ENCODE results near the gene IGSF3. TPM values are rescaled to one million over a fixed set of nuclear protein-coding genes. Genes with fewer than 3 reads are reported as not detected.

The IGSF3 gene
- total and polyA plus RNA-seq, 10 donors = 0.09 to 1.2 (median 0.56) TPM

DNA sequence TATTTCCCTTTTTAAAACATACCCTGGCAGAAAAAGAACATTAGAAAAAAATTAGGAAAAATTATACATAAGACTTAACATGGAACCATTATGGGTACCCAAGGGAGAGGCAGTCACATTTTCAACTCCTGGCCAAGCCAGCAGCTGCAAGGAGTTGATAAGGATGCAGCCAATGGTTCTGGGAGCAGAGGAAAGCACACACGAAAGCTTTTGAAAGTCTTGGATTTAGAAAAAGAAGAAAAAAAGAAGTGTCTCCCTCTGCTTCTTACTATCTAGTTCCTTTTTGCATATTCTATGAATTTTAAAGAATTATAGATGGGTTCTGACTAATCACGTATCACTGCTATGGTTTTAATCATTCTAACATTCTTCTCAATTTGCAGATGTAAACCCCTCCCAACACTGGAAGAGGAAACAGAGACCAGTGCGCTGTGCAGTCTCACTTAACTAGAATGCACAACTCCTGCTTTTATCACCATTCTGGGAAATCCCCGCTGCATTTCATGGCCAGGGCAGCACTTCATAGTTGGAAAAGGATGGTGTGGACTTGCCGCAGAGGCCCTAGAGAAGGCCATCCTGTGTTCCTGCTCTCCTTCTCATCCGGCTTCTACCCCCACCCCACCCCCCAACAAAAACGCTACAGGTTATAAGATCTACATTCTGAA is 94.0 kb downstream of the IGSF3 start:
- no peak for DNase-seq
- Histone ChIP-seq H3K4me3 (no peak overlapping the region), H3K9me3 (no peaks in the 10 kb centered on the region), H3K27me3 (replicated peaks in 1 of 7) (no peaks in the 10 kb centered on the region), H3K27ac (peak overlapping the region in 2 of 8 donors; percentile 5 to 27), H3K4me1 (peaks cover 15 to 68% (median 47%) of the 10 kb centered on the region in 6 donors), H3K36me3 (no peaks in the 10 kb centered on the region)
- TF ChIP-seq CTCF (IDR thresholded peaks at IDR 0.05 in 8 of 11, conservative IDR thresholded peaks at IDR 0.05 in 3 of 11) (no peak), POLR2AphosphoS5 (IDR thresholded peaks at IDR 0.05) (no peak), POLR2A (IDR thresholded peaks at IDR 0.05) (no peak)
- WGBS, 5 donors = 53 to 69% (median 59%) methylated on average over 7 of the region's 7 CpGs
- intact Hi-C loops (cut with DNase I; ENCODE audit: low total_unique reads) = loop anchor here (10.0 kb wide), 1 partner anchor 59 kb away; no protein-coding TSS in a partner anchor

DNA sequence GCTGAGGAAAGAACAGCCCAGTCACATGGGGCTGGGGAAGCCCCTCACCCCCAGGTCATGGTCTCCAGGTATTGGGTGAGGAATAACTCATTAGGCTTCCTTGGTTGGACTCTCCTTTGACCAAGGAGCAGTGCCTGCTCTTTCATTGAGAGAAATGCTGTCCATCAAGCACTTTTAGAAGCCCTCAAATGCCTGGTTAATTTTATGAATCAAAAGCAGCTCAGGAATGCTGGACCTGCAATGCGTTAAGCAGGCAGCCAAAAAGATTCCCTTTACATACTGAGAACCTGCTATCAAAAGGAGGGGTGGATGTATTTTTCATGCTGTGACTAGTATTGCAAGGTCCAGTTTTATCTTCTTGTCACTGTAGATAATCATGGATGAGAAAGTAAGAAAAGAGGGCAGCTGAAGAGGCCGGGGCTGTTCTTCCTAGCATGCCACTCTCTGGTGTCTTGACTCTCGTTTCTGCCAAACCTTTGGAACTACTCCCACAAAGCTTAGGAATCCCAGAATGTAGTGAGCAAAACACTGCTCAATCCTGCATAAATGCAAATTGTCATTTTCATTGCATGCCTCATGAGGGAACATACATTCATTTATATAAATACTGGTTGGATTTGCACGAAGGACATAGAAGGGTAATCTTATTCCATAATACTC is 94.6 kb downstream of the IGSF3 start:
- Histone ChIP-seq H3K4me3 (no peak overlapping the region), H3K27ac (no peak overlapping the region), H3K9me3 (no peaks in the 10 kb centered on the region), H3K27me3 (replicated peaks in 1 of 7) (no peaks in the 10 kb centered on the region), H3K36me3 (no peaks in the 10 kb centered on the region), H3K4me1 (peaks cover 15 to 73% (median 52%) of the 10 kb centered on the region in 6 donors)
- WGBS, 5 donors = 75 to 84% (median 82%) methylated on average over 4 of the region's 4 CpGs
- intact Hi-C loops (cut with DNase I; ENCODE audit: low total_unique reads) = loop anchor here (10.0 kb wide), 1 partner anchor 58 kb away; no protein-coding TSS in a partner anchor
- no peak for DNase-seq
- TF ChIP-seq POLR2A (IDR thresholded peaks at IDR 0.05) = no peak
- no peak for TF ChIP-seq POLR2AphosphoS5 (IDR thresholded peaks at IDR 0.05)
- no peak for TF ChIP-seq CTCF (IDR thresholded peaks at IDR 0.05 in 8 of 11, conservative IDR thresholded peaks at IDR 0.05 in 3 of 11)

DNA sequence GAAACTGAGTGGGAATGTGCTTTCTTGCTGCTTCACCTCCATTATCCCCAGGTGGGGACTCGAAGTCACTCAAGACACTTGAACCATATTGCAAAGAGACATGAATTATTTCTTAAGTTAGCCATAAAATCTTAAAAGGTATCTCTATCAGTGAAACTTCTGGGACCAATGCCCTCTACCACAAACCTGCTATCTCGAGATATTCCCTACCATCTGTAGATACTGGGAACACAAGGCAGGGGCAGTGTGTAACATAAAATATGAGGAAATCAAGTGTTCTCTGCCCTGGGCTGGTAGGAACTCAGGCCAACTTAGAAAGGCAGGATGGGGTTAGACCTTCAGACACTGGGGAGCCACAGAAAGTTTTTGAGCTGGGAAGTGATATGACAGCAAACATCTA is 95.4 kb downstream of the IGSF3 start:
- intact Hi-C loops (cut with DNase I; ENCODE audit: low total_unique reads) = loop anchor here (10.0 kb wide), 1 partner anchor 57 kb away; no protein-coding TSS in a partner anchor
- DNase-seq = no peak
- WGBS, 5 donors = 77 to 96% (median 88%) methylated on average over 2 of the region's 2 CpGs
- no peak overlapping the region for H3K27ac ChIP-seq
- H3K4me1 ChIP-seq = peaks cover 15 to 73% (median 55%) of the 10 kb centered on the region in 6 donors
- no peak overlapping the region for H3K4me3 ChIP-seq
- no peak for TF ChIP-seq POLR2A (IDR thresholded peaks at IDR 0.05)
- no peak for TF ChIP-seq CTCF (IDR thresholded peaks at IDR 0.05 in 8 of 11, conservative IDR thresholded peaks at IDR 0.05 in 3 of 11)
- TF ChIP-seq POLR2AphosphoS5 (IDR thresholded peaks at IDR 0.05) = no peak
- H3K9me3 ChIP-seq = no peaks in the 10 kb centered on the region
- no peaks in the 10 kb centered on the region for H3K27me3 ChIP-seq (replicated peaks in 1 of 7)
- no peaks in the 10 kb centered on the region for H3K36me3 ChIP-seq
